Activated CD4-positive, alpha-beta T cell treated with anti-CD3 and anti-CD28 coated beads, Interleukin-2, amount 10 ng/mL, durations not matched to agents 24 days and 14 days (primary cell): ENCODE results near the gene HDLBP. TPM values are rescaled to one million over a fixed set of nuclear protein-coding genes. Genes with fewer than 3 reads are reported as not detected.

Experiments
- DNase-seq: peaks from one replicate; pipeline ENCODE4 v3.0.0; 2022
- H3K27ac Mint-ChIP-seq: one replicate; pipeline ENCODE4 v1.8.0; 2022; ENCODE audit warnings: mild to moderate bottlenecking, mixed read lengths
- H3K27me3 Mint-ChIP-seq: one replicate; pipeline ENCODE4 v1.8.0; 2022; ENCODE audit warnings: mixed read lengths
- H3K36me3 Mint-ChIP-seq: one replicate; pipeline ENCODE4 v1.8.0; 2022; ENCODE audit warnings: low read depth, mild to moderate bottlenecking, mixed read lengths
- H3K4me1 Mint-ChIP-seq: one replicate; pipeline ENCODE4 v1.8.0; 2021; ENCODE audit warnings: mixed read lengths
- H3K4me3 Mint-ChIP-seq: one replicate; pipeline ENCODE4 v1.8.0; 2022; ENCODE audit warnings: mild to moderate bottlenecking, moderate library complexity, mixed read lengths
- H3K9me3 Mint-ChIP-seq: one replicate; pipeline ENCODE4 v1.8.0; 2021; ENCODE audit warnings: mixed read lengths
- intact Hi-C: fragments of 100-400 bp; cut with micrococcal nuclease; formaldehyde crosslinking; loops from one replicate; pipeline ENCODE4 v1.15.1; 2023
- total RNA-seq: library from RNA; stranded (reverse); gene quantifications from 2 replicates; pipeline ENCODE4 v1.2.3, GENCODE V29; 2022

Gene HDLBP
- total RNA-seq, 1 donor from 2014 or later, result 266 TPM

GRCh38 chr2:241235859-241236593, 79.4 kb downstream of the HDLBP start:
- H3K4me1 Mint-ChIP-seq, result no peaks in the 10 kb centered on the region
- H3K4me3 Mint-ChIP-seq, result no peak overlapping the region
- no peaks in the 10 kb centered on the region for H3K9me3 Mint-ChIP-seq
- DNase-seq, result no peak
- peaks cover 82% of the 10 kb centered on the region for H3K36me3 Mint-ChIP-seq
- no peak overlapping the region for H3K27ac Mint-ChIP-seq
- no peaks in the 10 kb centered on the region for H3K27me3 Mint-ChIP-seq
- intact Hi-C loops, result no loop called here

GRCh38 chr2:241234962-241235740, 80.3 kb downstream of the HDLBP start:
- H3K4me3 Mint-ChIP-seq, result no peak overlapping the region
- intact Hi-C loops, result no loop called here
- no peak overlapping the region for H3K27ac Mint-ChIP-seq
- no peaks in the 10 kb centered on the region for H3K27me3 Mint-ChIP-seq
- peaks cover 80% of the 10 kb centered on the region for H3K36me3 Mint-ChIP-seq
- no peaks in the 10 kb centered on the region for H3K4me1 Mint-ChIP-seq
- H3K9me3 Mint-ChIP-seq, result no peaks in the 10 kb centered on the region
- DNase-seq, result no peak

- Mint-ChIP-seq H3K4me3 (no peak overlapping the region), H3K4me1 (peaks cover under 1% of the 10 kb centered on the region), H3K36me3 (peaks cover 78% of the 10 kb centered on the region), H3K27ac (no peak overlapping the region), H3K9me3 (no peaks in the 10 kb centered on the region), H3K27me3 (no peaks in the 10 kb centered on the region)
- no peak for DNase-seq
- intact Hi-C loops, result no loop called here
Measured at GRCh38 chr2:241234066-241234790, 81.2 kb downstream of the HDLBP start.

- Mint-ChIP-seq H3K4me3 (no peak overlapping the region), H3K27ac (peak overlapping the region; percentile 38), H3K36me3 (peaks cover 72% of the 10 kb centered on the region), H3K27me3 (no peaks in the 10 kb centered on the region), H3K4me1 (peaks cover 3% of the 10 kb centered on the region), H3K9me3 (no peaks in the 10 kb centered on the region)
- intact Hi-C loops, result no loop called here
- DNase-seq, result no peak
Measured at GRCh38 chr2:241232736-241233575, 82.5 kb downstream of the HDLBP start.

- H3K9me3 Mint-ChIP-seq, result no peaks in the 10 kb centered on the region
- H3K27me3 Mint-ChIP-seq, result no peaks in the 10 kb centered on the region
- H3K4me1 Mint-ChIP-seq, result peaks cover 3% of the 10 kb centered on the region
- DNase-seq, result no peak
- H3K27ac Mint-ChIP-seq, result no peak overlapping the region
- intact Hi-C loops, result no loop called here
- H3K36me3 Mint-ChIP-seq, result peaks cover 65% of the 10 kb centered on the region
- H3K4me3 Mint-ChIP-seq, result no peak overlapping the region
Measured at GRCh38 chr2:241230435-241230834, 85.0 kb downstream of the HDLBP start.

GRCh38 chr2:241229563-241230401, 85.7 kb downstream of the HDLBP start:
- Mint-ChIP-seq H3K4me1 (peaks cover 3% of the 10 kb centered on the region), H3K27me3 (no peaks in the 10 kb centered on the region), H3K27ac (no peak overlapping the region), H3K36me3 (peaks cover 64% of the 10 kb centered on the region), H3K4me3 (no peak overlapping the region), H3K9me3 (no peaks in the 10 kb centered on the region)
- intact Hi-C loops, result no loop called here
- DNase-seq, result no peak

GRCh38 chr2:241228860-241229516, 86.5 kb downstream of the HDLBP start:
- no peaks in the 10 kb centered on the region for H3K9me3 Mint-ChIP-seq
- H3K4me1 Mint-ChIP-seq, result peaks cover 3% of the 10 kb centered on the region
- intact Hi-C loops, result no loop called here
- DNase-seq, result no peak
- H3K27ac Mint-ChIP-seq, result no peak overlapping the region
- H3K4me3 Mint-ChIP-seq, result no peak overlapping the region
- peaks cover 58% of the 10 kb centered on the region for H3K36me3 Mint-ChIP-seq
- H3K27me3 Mint-ChIP-seq, result no peaks in the 10 kb centered on the region

- intact Hi-C loops, result no loop called here
Measured at GRCh38 chr2:241228081-241228859, 87.2 kb downstream of the HDLBP start.

GRCh38 chr2:241227594-241227993, 87.9 kb downstream of the HDLBP start:
- no peaks in the 10 kb centered on the region for H3K9me3 Mint-ChIP-seq
- H3K36me3 Mint-ChIP-seq, result peaks cover 46% of the 10 kb centered on the region
- H3K27me3 Mint-ChIP-seq, result no peaks in the 10 kb centered on the region
- peaks cover 5% of the 10 kb centered on the region for H3K4me1 Mint-ChIP-seq
- DNase-seq, result no peak
- H3K27ac Mint-ChIP-seq, result no peak overlapping the region
- intact Hi-C loops, result no loop called here
- no peak overlapping the region for H3K4me3 Mint-ChIP-seq

More at GRCh38 chr2:241228081-241228859, 87.2 kb downstream of the HDLBP start:
- DNase-seq, result no peak
- H3K4me3 Mint-ChIP-seq, result no peak overlapping the region
- H3K27me3 Mint-ChIP-seq, result no peaks in the 10 kb centered on the region
- peaks cover 3% of the 10 kb centered on the region for H3K4me1 Mint-ChIP-seq
- no peaks in the 10 kb centered on the region for H3K9me3 Mint-ChIP-seq
- H3K36me3 Mint-ChIP-seq, result peaks cover 51% of the 10 kb centered on the region
- no peak overlapping the region for H3K27ac Mint-ChIP-seq

GRCh38 chr2:241226723-241227572, 88.5 kb downstream of the HDLBP start:
- H3K36me3 Mint-ChIP-seq, result peaks cover 44% of the 10 kb centered on the region
- no peaks in the 10 kb centered on the region for H3K9me3 Mint-ChIP-seq
- intact Hi-C loops, result no loop called here
- H3K27me3 Mint-ChIP-seq, result no peaks in the 10 kb centered on the region
- no peak overlapping the region for H3K27ac Mint-ChIP-seq
- no peak overlapping the region for H3K4me3 Mint-ChIP-seq
- peaks cover 5% of the 10 kb centered on the region for H3K4me1 Mint-ChIP-seq
- no peak for DNase-seq

- no peak for DNase-seq
- H3K27ac Mint-ChIP-seq, result no peak overlapping the region
- peaks cover 37% of the 10 kb centered on the region for H3K36me3 Mint-ChIP-seq
- H3K4me1 Mint-ChIP-seq, result peaks cover 5% of the 10 kb centered on the region
- H3K4me3 Mint-ChIP-seq, result no peak overlapping the region
- H3K9me3 Mint-ChIP-seq, result no peaks in the 10 kb centered on the region
- H3K27me3 Mint-ChIP-seq, result no peaks in the 10 kb centered on the region
- intact Hi-C loops, result no loop called here
Measured at GRCh38 chr2:241225983-241226382, 89.5 kb downstream of the HDLBP start.
